ENCODE measurements around the gene RPTOR.

Gene RPTOR

GRCh38 chr17:80830020-80830780 lies 285.6 kb downstream of the RPTOR start:
- no peaks in the 10 kb centered on the region for H3K9me3 Mint-ChIP-seq
- H3K4me3 Mint-ChIP-seq, result no peak overlapping the region
- H3K4me1 Mint-ChIP-seq, result peaks cover 20% of the 10 kb centered on the region
- H3K27me3 Mint-ChIP-seq, result no peaks in the 10 kb centered on the region
- no peak overlapping the region for H3K27ac Mint-ChIP-seq (ENCODE audit: low read depth)
- DNase-seq (ENCODE audit: low spot score in 2 of 2) (no peak), ATAC-seq (replicated peaks; ENCODE audit: extremely low read depth, poor library complexity, severe bottlenecking) (no peak)
- H3K36me3 Mint-ChIP-seq (ENCODE audit: insufficient read depth), result peaks cover 5% of the 10 kb centered on the region

- ATAC-seq (replicated peaks; ENCODE audit: extremely low read depth, poor library complexity, severe bottlenecking), result no peak
- H3K9me3 Mint-ChIP-seq, result no peaks in the 10 kb centered on the region
These were observed 286.9 kb downstream of the RPTOR start for GRCh38 chr17:80831491-80831890.

GRCh38 chr17:80832266-80832676 lies 287.6 kb downstream of the RPTOR start:
- H3K27ac Mint-ChIP-seq (ENCODE audit: low read depth), result peak overlapping the region; percentile 92
- no peak for DNase-seq (ENCODE audit: low spot score in 2 of 2)

More at GRCh38 chr17:80831491-80831890, 286.9 kb downstream of the RPTOR start:
- no peak for DNase-seq (ENCODE audit: low spot score in 2 of 2)
- H3K4me3 Mint-ChIP-seq, result peak overlapping the region; percentile 78
- H3K27me3 Mint-ChIP-seq, result no peaks in the 10 kb centered on the region
- peaks cover 5% of the 10 kb centered on the region for H3K36me3 Mint-ChIP-seq (ENCODE audit: insufficient read depth)
- peak overlapping the region; percentile 92 for H3K27ac Mint-ChIP-seq (ENCODE audit: low read depth)
- peaks cover 20% of the 10 kb centered on the region for H3K4me1 Mint-ChIP-seq

GRCh38 chr17:80832888-80833583 lies 288.4 kb downstream of the RPTOR start:
- ATAC-seq (replicated peaks; ENCODE audit: extremely low read depth, poor library complexity, severe bottlenecking), result peak; percentile 92
- Mint-ChIP-seq H3K27me3 (no peaks in the 10 kb centered on the region), H3K4me1 (peaks cover 20% of the 10 kb centered on the region), H3K4me3 (peak overlapping the region; percentile 78), H3K27ac (ENCODE audit: low read depth) (peak overlapping the region; percentile 92), H3K36me3 (ENCODE audit: insufficient read depth) (peaks cover 9% of the 10 kb centered on the region), H3K9me3 (no peaks in the 10 kb centered on the region)
- peak; percentile 48 to 62 for DNase-seq (ENCODE audit: low spot score in 2 of 2)

More at GRCh38 chr17:80832266-80832676, 287.6 kb downstream of the RPTOR start:
- ATAC-seq (replicated peaks; ENCODE audit: extremely low read depth, poor library complexity, severe bottlenecking), result no peak
- Mint-ChIP-seq H3K9me3 (no peaks in the 10 kb centered on the region), H3K27me3 (no peaks in the 10 kb centered on the region), H3K4me3 (peak overlapping the region; percentile 78), H3K4me1 (peaks cover 20% of the 10 kb centered on the region), H3K36me3 (ENCODE audit: insufficient read depth) (peaks cover 8% of the 10 kb centered on the region)

- Mint-ChIP-seq H3K9me3 (no peaks in the 10 kb centered on the region), H3K4me3 (peak overlapping the region; percentile 78), H3K36me3 (ENCODE audit: insufficient read depth) (peaks cover 14% of the 10 kb centered on the region), H3K4me1 (peaks cover 20% of the 10 kb centered on the region), H3K27ac (ENCODE audit: low read depth) (peak overlapping the region; percentile 71), H3K27me3 (no peaks in the 10 kb centered on the region)
- DNase-seq (ENCODE audit: low spot score in 2 of 2) (no peak), ATAC-seq (replicated peaks; ENCODE audit: extremely low read depth, poor library complexity, severe bottlenecking) (no peak)
These were observed 289.6 kb downstream of the RPTOR start for GRCh38 chr17:80833952-80834892.

- peaks cover 14% of the 10 kb centered on the region for H3K36me3 Mint-ChIP-seq (ENCODE audit: insufficient read depth)
- H3K9me3 Mint-ChIP-seq, result no peaks in the 10 kb centered on the region
- DNase-seq (ENCODE audit: low spot score in 2 of 2), result no peak
- H3K27ac Mint-ChIP-seq (ENCODE audit: low read depth), result no peak overlapping the region
- no peak overlapping the region for H3K4me3 Mint-ChIP-seq
- no peak for ATAC-seq (replicated peaks; ENCODE audit: extremely low read depth, poor library complexity, severe bottlenecking)
- no peaks in the 10 kb centered on the region for H3K27me3 Mint-ChIP-seq
- H3K4me1 Mint-ChIP-seq, result peaks cover 20% of the 10 kb centered on the region
These were observed 290.2 kb downstream of the RPTOR start for GRCh38 chr17:80834893-80835275.

GRCh38 chr17:80835816-80836657 lies 291.4 kb downstream of the RPTOR start:
- H3K4me1 Mint-ChIP-seq, result peaks cover 20% of the 10 kb centered on the region
- ATAC-seq (replicated peaks; ENCODE audit: extremely low read depth, poor library complexity, severe bottlenecking) (no peak), DNase-seq (ENCODE audit: low spot score in 2 of 2) (no peak)
- no peaks in the 10 kb centered on the region for H3K9me3 Mint-ChIP-seq
- H3K27ac Mint-ChIP-seq (ENCODE audit: low read depth), result no peak overlapping the region
- H3K27me3 Mint-ChIP-seq, result no peaks in the 10 kb centered on the region
- no peak overlapping the region for H3K4me3 Mint-ChIP-seq
- peaks cover 14% of the 10 kb centered on the region for H3K36me3 Mint-ChIP-seq (ENCODE audit: insufficient read depth)

- Mint-ChIP-seq H3K27me3 (no peaks in the 10 kb centered on the region), H3K9me3 (no peaks in the 10 kb centered on the region), H3K36me3 (ENCODE audit: insufficient read depth) (peaks cover 12% of the 10 kb centered on the region), H3K4me1 (peaks cover 19% of the 10 kb centered on the region), H3K4me3 (no peak overlapping the region), H3K27ac (ENCODE audit: low read depth) (no peak overlapping the region)
- no peak for DNase-seq (ENCODE audit: low spot score in 2 of 2)
- no peak for ATAC-seq (replicated peaks; ENCODE audit: extremely low read depth, poor library complexity, severe bottlenecking)
These were observed 292.0 kb downstream of the RPTOR start for GRCh38 chr17:80836658-80836965.

- Mint-ChIP-seq H3K4me3 (no peak overlapping the region), H3K36me3 (ENCODE audit: insufficient read depth) (peaks cover 12% of the 10 kb centered on the region), H3K4me1 (peaks cover 15% of the 10 kb centered on the region), H3K27me3 (no peaks in the 10 kb centered on the region), H3K27ac (ENCODE audit: low read depth) (no peak overlapping the region), H3K9me3 (no peaks in the 10 kb centered on the region)
- no peak for DNase-seq (ENCODE audit: low spot score in 2 of 2)
- ATAC-seq (replicated peaks; ENCODE audit: extremely low read depth, poor library complexity, severe bottlenecking), result no peak
These were observed 292.4 kb downstream of the RPTOR start for GRCh38 chr17:80836971-80837481.

GRCh38 chr17:80837711-80838110 lies 293.1 kb downstream of the RPTOR start:
- Mint-ChIP-seq H3K9me3 (no peaks in the 10 kb centered on the region), H3K4me1 (peaks cover 8% of the 10 kb centered on the region), H3K27me3 (no peaks in the 10 kb centered on the region), H3K36me3 (ENCODE audit: insufficient read depth) (peaks cover 11% of the 10 kb centered on the region), H3K4me3 (no peak overlapping the region), H3K27ac (ENCODE audit: low read depth) (no peak overlapping the region)
- no peak for ATAC-seq (replicated peaks; ENCODE audit: extremely low read depth, poor library complexity, severe bottlenecking)
- DNase-seq (ENCODE audit: low spot score in 2 of 2), result no peak

GRCh38 chr17:80838311-80839025 lies 293.8 kb downstream of the RPTOR start:
- H3K9me3 Mint-ChIP-seq, result no peaks in the 10 kb centered on the region
- no peak overlapping the region for H3K4me3 Mint-ChIP-seq
- H3K27me3 Mint-ChIP-seq, result no peaks in the 10 kb centered on the region
- H3K36me3 Mint-ChIP-seq (ENCODE audit: insufficient read depth), result peaks cover 11% of the 10 kb centered on the region
- DNase-seq (ENCODE audit: low spot score in 2 of 2) (no peak), ATAC-seq (replicated peaks; ENCODE audit: extremely low read depth, poor library complexity, severe bottlenecking) (no peak)
- H3K27ac Mint-ChIP-seq (ENCODE audit: low read depth), result no peak overlapping the region
- H3K4me1 Mint-ChIP-seq, result peaks cover 1% of the 10 kb centered on the region

Measured in central memory CD8-positive, alpha-beta T cell (primary cell).